ENCODE results near the gene ECM2. TPM values are rescaled to one million over a fixed set of nuclear protein-coding genes. Genes with fewer than 3 reads are reported as not detected.

The ECM2 gene
- total and polyA plus RNA-seq, 2 of the 13 experiments (the other 11 are each of a cell fraction or from before 2014, with no cell fraction given), result 0.37 TPM; not detected in 1

- no peaks in the 10 kb centered on the region for H3K36me3 ChIP-seq (replicated peaks in 1 of 2; ENCODE audit: control insufficient read depth in 1 of 2, insufficient read depth in 2 of 2, low read length in 2 of 2)
- DNase-seq (ENCODE audit: low spot score), result no peak
- peaks cover 7% of the 10 kb centered on the region; the same call in 1 of the 2 replicates for H3K4me1 ChIP-seq (ENCODE audit: insufficient read depth, low read length)
- no peak overlapping the region for H3K4me2 ChIP-seq (ENCODE audit: low read depth, low read length)
- TF ChIP-seq ZNF629 (CRISPR knock-in tag; conservative IDR thresholded peaks at IDR 0.05) (no peak), GLI4 (CRISPR knock-in tag; IDR thresholded peaks at IDR 0.05; ENCODE audit: borderline replicate concordance) (no peak), SALL1 (CRISPR knock-in tag; IDR thresholded peaks at IDR 0.05) (no peak)
- H4K20me1 ChIP-seq (ENCODE audit: insufficient read depth, low read length), result no peaks in the 10 kb centered on the region
- no peaks in the 10 kb centered on the region for H3K27me3 ChIP-seq (ENCODE audit: control insufficient read depth in 1 of 2, insufficient read depth in 2 of 2, low read length in 2 of 2)
- H3K27ac ChIP-seq (ENCODE audit: extremely low read length, insufficient read depth, low read length), result no peak overlapping the region
- CTCF ChIA-PET (ENCODE audit: low intra/inter-chr PET ratio, low total read pairs), result no interaction called here
- no peak overlapping the region for H3K9ac ChIP-seq (ENCODE audit: insufficient read depth, low read depth, low read length)
- 90% methylated on average over 4 of the region's 4 CpGs for WGBS (ENCODE audit: low lambda C conversion rate)
- no peak overlapping the region for H3K4me3 ChIP-seq (replicated peaks in 1 of 3; ENCODE audit: insufficient read depth in 1 of 3, low read depth in 2 of 3, low read length in 3 of 3)
- no peaks in the 10 kb centered on the region for H3K79me2 ChIP-seq (ENCODE audit: insufficient read depth, low read length)
- in situ Hi-C loops (cut with HindIII; ENCODE audit: extremely low pct_ligation_motif_present, low pct_unique_long_range_greater_than_20kb) (no loop called here), intact Hi-C loops (cut with micrococcal nuclease; ENCODE audit: unreplicated experiment) (no loop called here)
- no TSS peak for BruUV-seq (replicated peaks)
- ATAC-seq, result no peak
- H3K9me3 ChIP-seq (ENCODE audit: low read length), result no peaks in the 10 kb centered on the region
- no peak for FAIRE-seq
- H2AFZ ChIP-seq (ENCODE audit: low read length), result no peak overlapping the region
- POLR2A ChIA-PET, result no interaction called here
Observed at GRCh38 chr9:92527832-92528521, 7.8 kb downstream of the ECM2 start.

- Histone ChIP-seq H2AFZ (ENCODE audit: low read length) (no peak overlapping the region), H3K9ac (ENCODE audit: insufficient read depth, low read depth, low read length) (no peak overlapping the region), H3K79me2 (ENCODE audit: insufficient read depth, low read length) (no peaks in the 10 kb centered on the region), H3K4me1 (ENCODE audit: insufficient read depth, low read length) (peaks cover 13% of the 10 kb centered on the region), H3K9me3 (ENCODE audit: low read length) (no peaks in the 10 kb centered on the region), H4K20me1 (ENCODE audit: insufficient read depth, low read length) (no peaks in the 10 kb centered on the region), H3K27ac (ENCODE audit: extremely low read length, insufficient read depth, low read length) (no peak overlapping the region), H3K27me3 (ENCODE audit: control insufficient read depth in 1 of 2, insufficient read depth in 2 of 2, low read length in 2 of 2) (no peaks in the 10 kb centered on the region), H3K4me2 (ENCODE audit: low read depth, low read length) (no peak overlapping the region), H3K4me3 (replicated peaks in 1 of 3; ENCODE audit: insufficient read depth in 1 of 3, low read depth in 2 of 3, low read length in 3 of 3) (no peak overlapping the region), H3K36me3 (replicated peaks in 1 of 2; ENCODE audit: control insufficient read depth in 1 of 2, insufficient read depth in 2 of 2, low read length in 2 of 2) (no peaks in the 10 kb centered on the region)
- no TSS peak for BruUV-seq (replicated peaks)
- no peak for DNase-seq (ENCODE audit: low spot score)
- WGBS (ENCODE audit: low lambda C conversion rate), result 94% methylated on average over 2 of the region's 2 CpGs
- in situ Hi-C loops (cut with HindIII; ENCODE audit: extremely low pct_ligation_motif_present, low pct_unique_long_range_greater_than_20kb), result no loop called here
- ATAC-seq, result no peak
- no peak for FAIRE-seq
- intact Hi-C loops (cut with micrococcal nuclease; ENCODE audit: unreplicated experiment), result no loop called here
- POLR2A ChIA-PET, result no interaction called here
- CTCF ChIA-PET (ENCODE audit: low intra/inter-chr PET ratio, low total read pairs), result no interaction called here
- TF ChIP-seq ZNF7 (CRISPR knock-in tag; IDR thresholded peaks at IDR 0.05), result no peak
- no peak for TF ChIP-seq TBP (CRISPR knock-in tag; IDR thresholded peaks at IDR 0.05)
- TF ChIP-seq ZBTB42 (CRISPR knock-in tag; IDR thresholded peaks at IDR 0.05), result no peak
- TF ChIP-seq ZNF564 (CRISPR knock-in tag; IDR thresholded peaks at IDR 0.05), result no peak
- TF ChIP-seq, protein P1, sequence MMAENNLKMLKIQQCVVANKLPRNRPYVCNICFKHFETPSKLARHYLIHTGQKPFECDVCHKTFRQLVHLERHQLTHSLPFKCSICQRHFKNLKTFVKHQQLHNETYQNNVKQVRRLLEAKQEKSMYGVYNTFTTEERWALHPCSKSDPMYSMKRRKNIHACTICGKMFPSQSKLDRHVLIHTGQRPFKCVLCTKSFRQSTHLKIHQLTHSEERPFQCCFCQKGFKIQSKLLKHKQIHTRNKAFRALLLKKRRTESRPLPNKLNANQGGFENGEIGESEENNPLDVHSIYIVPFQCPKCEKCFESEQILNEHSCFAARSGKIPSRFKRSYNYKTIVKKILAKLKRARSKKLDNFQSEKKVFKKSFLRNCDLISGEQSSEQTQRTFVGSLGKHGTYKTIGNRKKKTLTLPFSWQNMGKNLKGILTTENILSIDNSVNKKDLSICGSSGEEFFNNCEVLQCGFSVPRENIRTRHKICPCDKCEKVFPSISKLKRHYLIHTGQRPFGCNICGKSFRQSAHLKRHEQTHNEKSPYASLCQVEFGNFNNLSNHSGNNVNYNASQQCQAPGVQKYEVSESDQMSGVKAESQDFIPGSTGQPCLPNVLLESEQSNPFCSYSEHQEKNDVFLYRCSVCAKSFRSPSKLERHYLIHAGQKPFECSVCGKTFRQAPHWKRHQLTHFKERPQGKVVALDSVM (CRISPR knock-in tag; IDR thresholded peaks at IDR 0.05), result no peak
- TF ChIP-seq, protein P2, sequence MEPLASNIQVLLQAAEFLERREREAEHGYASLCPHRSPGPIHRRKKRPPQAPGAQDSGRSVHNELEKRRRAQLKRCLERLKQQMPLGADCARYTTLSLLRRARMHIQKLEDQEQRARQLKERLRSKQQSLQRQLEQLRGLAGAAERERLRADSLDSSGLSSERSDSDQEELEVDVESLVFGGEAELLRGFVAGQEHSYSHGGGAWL (CRISPR knock-in tag; IDR thresholded peaks at IDR 0.05), result no peak
- TF ChIP-seq ZNF441 (CRISPR knock-in tag; IDR thresholded peaks at IDR 0.05; ENCODE audit: borderline replicate concordance), result no peak
- no peak for TF ChIP-seq ZSCAN30 (CRISPR knock-in tag; IDR thresholded peaks at IDR 0.05)
- no peak for TF ChIP-seq SYNCRIP (IDR thresholded peaks at IDR 0.05; ENCODE audit: insufficient read depth, low read depth, low read length)
- no peak for TF ChIP-seq ZBTB4 (CRISPR knock-in tag; IDR thresholded peaks at IDR 0.05; ENCODE audit: borderline replicate concordance)
Observed at GRCh38 chr9:92527291-92527828, 8.4 kb downstream of the ECM2 start.

Data from HepG2 (cell line).